Stimulated activated CD8-positive, alpha-beta memory T cell treated with anti-CD3 and anti-CD28 coated beads, Interleukin-7, amount 100 ng/mL, for 24 hours (primary cell): ENCODE measurements around the gene PLXNB1.
"Not testable (repeated sequence)": the region's sequence is repeated elsewhere in the genome, so short reads cannot be mapped to it uniquely, and the experiment has no call there.

ENCODE experiments used
- DNase-seq: peaks from one replicate; pipeline ENCODE4 v3.0.0-alpha.2; 2020; ENCODE audit warnings: low read depth

Gene PLXNB1

DNA sequence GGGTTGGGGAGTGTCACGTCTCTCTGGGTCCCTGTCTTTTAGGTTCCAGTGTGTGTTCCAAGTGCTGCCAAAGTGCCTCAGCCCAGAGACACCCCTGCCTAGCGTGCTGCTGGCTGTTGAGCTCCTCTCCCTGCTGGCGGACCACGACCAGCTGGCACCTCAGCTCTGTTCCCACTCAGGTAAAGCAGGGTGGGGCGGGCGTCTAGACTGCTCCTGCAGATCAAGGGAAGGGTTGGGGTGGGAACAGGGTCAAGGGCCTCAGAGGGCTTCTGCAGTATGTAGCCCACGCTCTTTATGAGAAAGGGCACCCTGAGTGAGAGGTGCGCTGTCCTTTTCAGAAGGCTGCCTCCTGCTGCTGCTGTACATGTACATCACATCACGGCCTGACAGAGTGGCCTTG, 33.8 kb upstream of the PLXNB1 start:
- no peak for DNase-seq

DNA sequence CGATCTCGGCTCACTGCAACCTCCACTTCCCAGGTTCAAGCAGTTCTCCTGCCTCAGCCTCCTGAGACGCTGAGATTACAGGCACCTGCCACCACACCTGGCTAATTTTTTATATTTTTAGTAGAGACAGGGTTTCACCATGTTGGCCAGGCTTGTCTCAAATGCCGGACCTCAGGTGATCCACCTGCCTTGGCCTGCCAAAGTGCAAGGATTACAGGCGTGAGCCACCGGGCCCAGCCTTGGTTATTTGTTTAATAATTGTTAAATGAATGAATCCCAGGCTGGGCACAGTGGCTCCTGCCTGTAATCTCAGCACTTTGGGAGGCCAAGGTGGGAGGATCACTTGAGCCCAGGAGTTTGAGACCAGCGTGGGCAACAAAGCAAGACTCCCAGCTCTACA, 31.9 kb upstream of the PLXNB1 start:
- not testable (repeated sequence) for DNase-seq

DNA sequence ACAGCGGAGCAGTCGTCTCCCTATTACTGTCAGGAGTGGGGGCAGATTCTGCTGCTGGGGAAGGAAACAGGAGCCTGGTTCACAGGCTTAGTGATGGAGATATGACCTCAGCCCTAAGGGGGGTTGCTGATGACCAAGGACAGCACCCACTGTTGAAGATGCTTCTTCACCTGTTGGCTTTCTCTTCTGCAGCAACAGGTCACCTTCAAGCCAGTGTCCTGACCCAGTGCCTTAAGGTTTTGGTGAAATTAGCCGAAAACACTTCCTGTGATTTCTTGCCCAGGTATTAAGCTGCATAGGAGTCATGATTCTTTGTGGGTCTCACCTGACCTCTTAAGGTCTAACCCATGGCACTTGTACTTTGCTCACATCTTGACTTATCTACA, 30.6 kb upstream of the PLXNB1 start:
- no peak for DNase-seq

DNA sequence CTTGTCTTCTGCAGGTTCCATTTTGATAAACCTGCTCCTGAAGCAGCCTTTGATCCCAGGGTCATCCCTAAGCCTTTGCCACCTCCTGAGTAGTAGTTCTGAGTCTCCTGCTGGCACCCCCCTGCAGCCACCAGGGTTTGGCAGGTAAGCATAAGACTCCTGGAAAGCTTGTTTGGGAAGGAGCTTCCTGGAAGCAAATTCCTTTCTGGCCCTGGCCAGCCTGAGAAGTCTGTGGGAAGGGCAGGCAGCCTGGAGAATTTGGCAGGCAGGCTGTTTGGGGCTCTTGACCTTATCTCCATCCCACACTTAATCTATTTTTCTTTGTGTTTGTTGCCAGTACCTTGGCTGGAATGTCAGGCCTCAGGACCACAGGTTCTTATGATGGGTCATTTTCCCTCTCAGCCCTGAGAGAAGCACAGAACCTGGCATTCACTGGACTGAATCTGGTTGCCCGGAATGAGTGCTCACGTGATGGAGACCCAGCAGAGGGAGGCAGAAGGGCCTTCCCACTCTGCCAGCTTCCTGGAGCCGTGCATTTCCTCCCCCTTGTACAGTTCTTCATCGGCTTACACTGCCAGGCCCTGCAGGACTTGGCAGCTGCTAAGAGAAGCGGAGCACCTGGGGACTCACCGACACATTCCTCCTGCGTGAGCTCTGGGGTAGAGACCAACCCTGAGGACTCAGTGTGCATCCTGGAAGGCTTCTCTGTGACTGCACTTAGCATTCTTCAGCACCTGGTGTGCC, 30.1 kb upstream of the PLXNB1 start:
- DNase-seq = no peak

DNA sequence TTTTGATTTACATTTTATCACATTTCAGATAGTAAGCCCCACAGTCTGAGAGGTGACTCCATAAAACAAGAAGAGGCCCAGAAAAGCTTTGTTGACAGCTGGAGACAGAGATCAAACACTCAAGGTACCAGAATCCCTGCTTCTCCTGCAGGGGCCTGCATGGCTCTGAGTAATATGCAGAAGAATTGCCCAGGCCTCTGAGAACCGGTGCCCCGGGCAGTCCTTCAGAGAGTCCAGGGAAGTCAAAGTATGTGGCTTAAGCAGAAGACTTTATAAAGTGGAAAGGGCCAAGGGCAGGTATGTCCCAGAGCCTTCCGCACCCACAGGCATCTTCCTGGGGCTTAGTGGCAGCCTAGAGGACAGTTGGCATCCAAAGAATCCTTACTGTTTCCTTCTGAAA, 29.4 kb upstream of the PLXNB1 start:
- no peak for DNase-seq

DNA sequence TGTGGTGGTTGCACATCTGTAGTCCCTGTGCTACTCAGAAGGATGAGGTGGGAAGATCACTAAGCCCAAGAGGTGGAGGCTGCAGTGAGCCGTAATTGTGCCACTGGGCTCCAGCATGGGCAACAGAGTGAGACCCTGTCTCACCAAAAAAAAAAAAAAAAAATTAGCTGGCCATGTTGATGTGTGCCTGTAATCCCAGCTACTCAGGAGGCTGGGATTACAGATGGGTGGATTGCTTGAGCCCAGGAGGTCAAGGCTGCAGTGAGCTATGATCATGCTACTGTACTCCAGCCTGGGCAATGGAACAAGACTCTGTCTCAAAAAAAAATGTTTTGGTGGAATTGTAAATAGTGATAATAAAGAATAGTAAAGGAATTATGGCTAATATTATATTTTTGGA, 26.6 kb upstream of the PLXNB1 start:
- DNase-seq = no peak

DNA sequence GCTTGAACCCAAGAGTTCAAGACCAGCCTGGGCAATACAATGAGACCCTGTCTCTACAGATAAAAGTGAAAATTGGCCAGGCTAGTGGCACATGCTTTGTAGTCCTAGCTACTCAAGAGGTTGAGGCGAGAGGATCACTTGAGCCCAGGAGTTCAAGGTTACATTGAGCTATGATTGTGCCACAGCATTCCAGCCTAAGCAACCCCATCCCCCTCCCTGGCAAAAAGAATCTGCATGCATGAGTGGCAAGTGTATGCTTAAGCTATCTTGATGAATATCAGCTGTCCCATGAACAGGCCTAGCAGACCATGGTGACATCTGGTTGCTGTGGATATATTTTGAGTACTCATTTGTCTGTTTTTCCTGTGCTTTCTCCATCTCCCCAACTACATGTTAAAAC, 21.4 kb upstream of the PLXNB1 start:
- DNase-seq = no peak

DNA sequence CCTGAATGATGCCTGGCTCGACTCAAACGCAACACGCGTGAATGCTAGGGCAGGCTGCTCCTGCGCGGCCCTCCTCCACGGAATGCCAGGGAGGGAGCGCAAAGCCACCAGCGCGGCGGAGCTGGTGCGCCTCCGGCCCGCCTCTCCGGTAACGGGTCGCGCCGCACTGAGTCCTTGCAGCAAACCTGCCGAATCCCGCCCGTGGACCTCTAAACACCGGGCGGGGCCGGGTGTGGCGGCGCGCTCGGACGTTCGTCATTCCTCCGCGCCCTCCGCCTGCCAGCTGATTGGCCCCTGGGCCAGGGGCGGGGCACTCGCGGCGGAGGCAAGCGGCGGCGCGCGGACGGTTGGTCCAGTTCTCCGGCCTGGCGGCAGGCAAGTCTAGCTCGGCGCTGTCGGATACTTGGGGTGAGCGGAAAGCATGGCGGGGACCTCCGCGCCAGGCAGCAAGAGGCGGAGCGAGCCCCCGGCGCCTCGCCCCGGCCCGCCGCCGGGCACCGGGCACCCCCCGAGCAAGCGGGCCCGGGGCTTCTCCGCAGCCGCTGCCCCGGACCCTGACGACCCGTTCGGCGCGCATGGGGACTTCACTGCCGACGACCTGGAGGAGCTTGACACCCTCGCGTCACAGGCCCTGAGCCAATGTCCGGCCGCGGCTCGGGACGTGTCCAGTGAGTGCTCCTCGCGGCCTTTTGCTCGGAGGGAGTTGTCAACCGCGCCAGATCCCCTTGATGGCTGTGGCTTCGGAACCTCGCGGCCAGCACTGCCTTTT, 16.7 kb upstream of the PLXNB1 start, which contains the start of gene ATRIP:
Gene ATRIP, plus strand, starts transcription at position 313 of the 769 bp plus-strand sequence. Its CDS starts 109 bp downstream, at position 422.
- peak; percentile 73 for DNase-seq

DNA sequence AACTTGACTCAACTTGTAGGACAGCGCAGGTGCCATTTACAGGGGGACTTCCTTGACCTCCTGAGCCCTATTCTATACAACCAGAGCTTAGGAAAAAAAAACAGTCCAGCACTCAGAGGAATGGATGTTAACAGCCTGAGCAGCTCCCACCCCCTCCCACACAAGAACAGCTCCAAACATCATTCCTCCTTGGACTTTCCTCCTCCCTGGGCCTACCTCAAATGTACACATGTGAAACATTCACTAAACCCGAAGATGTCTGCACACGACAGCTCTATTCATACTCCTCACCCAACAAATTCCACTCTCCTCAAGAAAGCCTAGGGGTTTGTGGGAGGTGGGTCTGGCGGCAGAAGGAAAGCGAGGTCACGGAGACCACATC, 16.1 kb upstream of the PLXNB1 start:
- no peak for DNase-seq

DNA sequence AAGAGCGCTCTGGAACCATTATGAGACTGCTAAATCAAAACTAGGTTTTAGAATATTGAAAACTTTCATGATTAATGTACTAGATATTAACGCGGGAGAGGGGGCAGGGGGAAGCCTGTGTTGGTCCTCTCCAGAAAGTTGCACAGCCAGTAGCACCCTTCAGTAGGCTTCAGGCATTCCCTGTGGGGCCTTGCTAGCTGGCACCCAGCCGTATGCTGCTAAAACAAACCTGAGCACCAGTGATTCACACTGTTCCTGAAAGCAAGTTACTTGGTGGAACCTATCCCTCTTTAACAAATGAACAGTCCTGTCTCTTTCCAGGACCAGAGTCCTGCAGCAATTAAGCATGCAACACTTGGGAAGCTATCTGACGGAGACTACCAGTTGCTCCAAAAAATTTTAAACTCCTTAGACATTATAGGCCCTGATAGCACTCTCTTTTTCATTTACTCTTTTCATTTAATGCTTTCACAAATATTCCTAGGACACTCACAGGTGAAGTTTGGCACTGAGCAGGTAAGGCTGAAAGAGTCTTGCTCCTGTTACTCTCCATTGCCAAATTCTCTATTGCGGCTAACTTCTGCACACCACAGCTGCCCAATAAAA, 15.5 kb upstream of the PLXNB1 start:
- DNase-seq = no peak

DNA sequence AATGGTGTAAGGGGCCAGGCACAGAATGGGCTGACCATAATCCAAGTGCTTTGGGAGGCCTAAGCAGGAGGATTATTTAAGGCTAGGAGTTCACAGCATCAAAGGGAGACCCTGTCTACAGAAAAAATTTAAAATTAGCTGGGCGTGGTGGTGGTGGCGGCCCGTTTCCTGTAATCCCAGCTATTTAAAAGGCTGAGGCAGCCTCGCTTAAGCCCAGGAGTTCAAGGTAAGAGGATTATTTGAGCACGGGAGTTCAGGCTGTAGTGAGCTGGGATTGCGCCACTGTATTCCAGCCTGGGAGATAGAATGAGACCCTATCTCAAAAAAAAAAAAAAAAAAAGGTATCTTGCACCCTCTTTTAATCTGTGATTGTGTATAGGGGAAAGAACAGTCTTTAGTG, 12.1 kb upstream of the PLXNB1 start:
- no peak for DNase-seq

DNA sequence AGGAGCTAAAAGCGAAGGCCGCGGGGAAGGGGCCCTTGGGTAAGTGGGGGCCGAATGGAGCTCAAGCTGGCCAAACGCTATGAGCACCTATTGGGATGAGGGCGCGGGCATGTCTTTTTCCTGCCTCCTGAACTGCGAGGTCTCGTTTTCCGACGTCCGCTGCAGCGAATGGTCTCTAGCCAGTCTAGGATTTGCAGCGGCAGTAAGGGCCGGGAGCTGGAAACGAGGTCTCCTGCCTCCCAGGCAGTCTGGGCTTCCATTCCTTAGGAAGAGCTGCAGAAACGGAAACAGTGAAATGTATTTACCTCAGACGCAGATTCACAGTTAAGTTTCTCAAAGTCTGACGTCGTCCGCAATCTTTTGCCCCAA, 10.7 kb upstream of the PLXNB1 start:
- no peak for DNase-seq

DNA sequence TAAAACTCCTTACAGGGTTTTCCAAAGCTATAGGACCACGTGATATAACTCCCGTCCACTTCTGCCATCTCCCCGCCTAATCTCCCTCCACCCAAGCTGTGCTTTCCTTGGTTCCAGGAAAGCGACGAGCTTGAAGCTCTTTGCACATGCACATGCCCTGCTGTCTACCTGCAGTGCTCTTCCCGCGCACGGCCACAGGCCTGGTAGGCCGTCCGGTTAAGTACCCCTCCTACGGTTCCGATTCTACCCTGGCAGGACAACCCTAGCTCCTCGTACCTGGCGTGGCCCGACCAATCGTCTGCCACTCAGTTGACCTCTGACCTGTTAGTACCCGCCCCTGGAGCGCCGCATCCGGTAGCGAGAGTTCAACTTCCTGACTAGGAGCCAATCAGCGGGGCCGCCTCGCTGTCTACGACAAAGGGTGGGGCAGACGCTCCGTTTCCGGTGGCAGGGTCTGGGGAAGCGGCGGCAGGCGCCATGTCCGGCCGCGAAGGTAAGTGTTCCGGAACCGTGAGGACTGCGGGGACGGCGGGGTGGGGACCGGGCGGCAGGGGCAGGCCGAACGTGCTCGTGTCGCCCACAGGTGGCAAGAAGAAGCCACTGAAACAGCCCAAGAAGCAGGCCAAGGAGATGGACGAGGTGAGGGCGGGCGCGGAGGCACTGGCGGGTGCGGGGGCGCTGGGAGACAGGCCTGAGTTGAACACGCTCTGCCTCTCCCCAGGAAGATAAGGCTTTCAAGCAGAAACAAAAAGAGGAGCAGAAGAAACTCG, 10.1 kb upstream of the PLXNB1 start, which contains the start of the genes CCDC51 and TMA7:
Gene CCDC51, minus strand, starts transcription at position 300 of the 770 bp plus-strand sequence. CDS start 4,991 bp downstream, outside the sequence.
Gene TMA7, plus strand, starts transcription at position 438 of the 770 bp plus-strand sequence. Its CDS starts 40 bp downstream, at position 478.
- peak; percentile 97 for DNase-seq

DNA sequence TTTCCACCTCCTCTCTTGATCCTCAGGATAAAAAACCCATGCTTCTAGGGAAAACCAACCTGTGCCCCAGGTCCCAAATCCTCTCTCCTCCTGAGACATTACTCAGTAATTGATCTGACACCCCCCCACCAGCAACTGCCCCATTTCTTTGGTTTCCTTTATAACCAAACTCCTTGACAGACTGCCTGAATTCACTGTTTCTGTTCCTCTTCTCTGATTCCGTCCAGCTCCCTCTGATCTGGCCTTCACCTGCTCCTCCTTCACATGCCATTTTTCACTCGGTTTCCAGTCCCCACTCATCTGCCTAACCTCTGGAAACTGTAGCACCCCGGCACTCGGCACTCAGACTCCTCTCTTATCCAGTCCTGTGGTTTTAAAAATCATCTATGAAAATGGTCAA, 7.9 kb upstream of the PLXNB1 start:
- no peak for DNase-seq

DNA sequence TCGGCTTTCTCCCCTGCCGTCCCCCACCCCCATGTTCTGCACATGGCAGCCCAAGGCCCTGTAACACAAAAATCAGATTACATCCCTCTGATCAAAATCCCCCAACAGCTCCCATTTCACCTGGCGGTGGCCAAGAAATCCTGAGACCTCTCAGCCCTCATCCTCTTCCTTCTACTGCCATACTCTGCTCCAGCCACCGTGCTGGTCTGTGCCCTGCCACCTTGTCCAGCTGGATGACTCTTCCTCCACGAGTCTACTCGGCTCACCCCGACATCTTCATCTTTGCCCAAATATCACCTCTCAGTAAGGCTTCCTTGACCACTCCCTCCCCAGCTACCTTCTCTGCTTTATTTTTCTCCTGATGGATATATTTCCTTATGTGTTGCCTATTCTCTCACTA, 7.0 kb upstream of the PLXNB1 start:
- DNase-seq = no peak

DNA sequence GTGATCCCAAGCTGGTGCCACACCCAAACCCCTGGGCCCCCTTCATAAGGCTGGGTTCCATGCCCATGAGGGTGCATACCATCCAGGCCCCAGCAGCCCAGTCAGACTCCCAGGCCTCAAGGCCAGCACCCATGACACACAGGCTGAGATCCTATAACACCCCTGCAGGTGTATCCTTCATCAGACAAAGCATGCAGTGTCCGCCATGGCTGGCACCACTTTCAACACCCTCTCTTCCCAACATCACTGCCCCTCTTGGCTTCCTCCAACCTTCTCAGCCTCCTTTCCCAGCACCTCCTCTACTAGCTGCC, 6.5 kb upstream of the PLXNB1 start:
- no peak for DNase-seq

DNA sequence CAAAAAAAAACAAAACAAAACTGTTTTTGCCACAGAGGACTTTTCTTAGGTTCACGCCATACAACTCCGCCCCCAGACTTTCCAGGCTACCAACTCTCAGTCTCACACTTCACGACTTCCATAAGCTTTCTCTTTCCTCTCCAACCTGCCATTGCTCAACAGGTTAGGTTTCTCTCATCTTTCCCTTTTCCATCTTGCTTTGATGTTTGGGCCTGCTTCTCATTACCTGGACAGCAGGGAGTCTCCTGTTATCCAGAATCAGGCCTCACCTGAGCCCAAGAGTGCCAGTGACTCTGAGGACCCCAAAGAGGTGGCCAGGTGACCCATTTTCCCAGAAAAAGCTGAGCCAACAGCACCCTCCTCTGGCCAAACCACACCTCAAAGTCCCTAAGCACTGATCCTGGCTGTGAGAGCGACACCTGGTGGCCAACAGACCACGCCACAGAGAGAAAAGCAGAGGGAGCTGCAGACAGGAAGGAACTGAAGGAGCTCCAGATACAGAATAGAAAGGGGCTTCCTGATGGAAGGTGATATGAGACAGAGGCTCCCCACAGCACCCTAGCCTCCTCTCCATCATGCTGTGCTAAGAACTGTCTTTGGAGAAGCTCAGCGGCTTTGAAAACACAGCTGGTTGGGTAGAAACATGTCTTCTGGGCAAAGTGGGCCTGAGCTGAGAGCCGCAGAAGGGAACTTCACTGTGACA, 6.0 kb upstream of the PLXNB1 start:
- peak; percentile 67 for DNase-seq

DNA sequence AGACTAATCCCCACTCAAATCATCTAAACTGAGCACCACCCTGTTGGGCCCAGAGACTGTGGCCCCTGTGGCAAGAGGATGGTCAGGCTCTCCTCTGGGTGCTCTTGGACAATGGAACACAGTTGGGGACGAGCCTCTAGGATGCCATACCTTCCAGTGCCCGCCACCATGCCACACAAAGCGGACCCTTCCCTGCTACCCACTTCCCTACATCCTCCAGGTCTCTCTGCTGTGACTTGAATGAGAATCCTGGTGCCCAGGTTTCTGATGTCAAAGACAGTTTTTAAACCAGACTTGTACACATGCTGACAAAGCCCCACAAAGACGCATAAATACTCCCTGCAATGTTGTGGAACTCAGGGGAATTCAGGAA, 5.3 kb upstream of the PLXNB1 start:
- DNase-seq = no peak

DNA sequence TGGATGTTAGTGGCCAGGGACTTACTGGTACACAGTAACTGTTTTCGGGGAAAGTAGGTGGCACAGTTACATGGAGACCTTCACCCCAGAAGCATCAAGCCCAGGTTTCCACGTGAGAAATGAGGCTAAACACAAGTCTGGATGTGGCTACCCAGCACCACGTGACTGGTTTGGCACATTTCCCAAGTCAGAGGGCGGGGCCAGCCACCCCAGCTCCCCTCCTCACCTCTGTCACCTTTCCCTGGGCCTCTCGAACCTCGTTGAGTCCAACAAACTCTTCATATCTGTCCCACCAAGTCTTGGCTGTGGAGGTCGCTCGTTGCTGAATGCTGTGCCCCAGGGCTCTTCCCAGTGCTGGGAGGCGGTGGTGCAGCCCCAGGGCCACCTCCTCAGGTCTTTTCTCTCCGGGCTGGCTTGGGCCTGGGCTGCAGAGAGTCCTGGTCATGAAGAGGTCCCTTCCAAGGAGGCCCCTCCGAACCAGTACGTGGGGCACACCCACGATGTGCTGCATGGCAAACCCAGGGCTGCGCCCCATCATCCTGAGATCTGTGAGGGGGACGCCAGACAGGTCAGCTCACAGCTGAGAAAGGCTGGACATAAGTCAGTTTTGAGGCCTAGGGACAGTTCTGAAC, 4.8 kb upstream of the PLXNB1 start:
- no peak for DNase-seq

DNA sequence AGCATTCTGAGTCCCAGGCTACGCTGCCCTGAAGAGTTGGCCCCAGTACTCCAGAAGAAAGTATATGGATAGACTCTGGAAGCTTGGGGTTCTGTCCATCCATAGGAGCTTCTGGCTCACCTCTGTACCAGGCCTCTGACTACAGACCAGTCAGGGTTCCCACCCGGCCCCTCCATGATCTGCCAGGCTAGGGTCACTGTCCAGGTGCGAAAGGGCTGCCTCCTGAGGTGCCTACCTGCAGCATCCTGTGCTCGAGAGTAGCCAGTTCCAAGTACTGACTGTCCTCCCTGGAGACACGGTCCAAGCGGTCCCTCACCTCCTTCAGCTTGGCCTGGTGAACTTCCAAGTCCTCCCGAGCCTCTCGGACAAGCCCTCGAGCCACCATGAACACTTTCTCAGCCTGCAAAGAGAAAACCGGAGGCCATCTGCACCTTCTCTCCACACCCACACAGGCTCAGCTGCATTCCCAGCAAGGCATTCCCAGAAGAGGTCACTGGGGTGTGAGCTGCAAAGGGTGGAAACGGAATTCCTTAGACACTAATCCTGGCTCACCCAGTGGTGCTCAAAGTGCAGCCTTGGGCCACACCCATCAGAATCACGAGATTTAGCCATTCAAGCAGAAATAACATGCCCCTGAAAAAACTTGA, 3.7 kb upstream of the PLXNB1 start:
- DNase-seq = no peak
